Lung (tissue), 16 donors: Measurements from ENCODE around the gene MS4A4A. TPM values are rescaled to one million over a fixed set of nuclear protein-coding genes. Genes with fewer than 3 reads are reported as not detected.

ENCODE experiments used
- ATAC-seq: fragments of 200-7000 bp; cut with Tn5 transposase; one replicate; pipeline ENCODE4 v1.9.1; 2020; ENCODE audit warnings: moderate number of reproducible peaks; ENCODE audit not compliant: insufficient read depth, low FRiP score
- DNase-seq, 3 donors: peaks; one replicate each; pipeline ENCODE4 v3.0.0-alpha.2; 2013 to 2017
- H3K27ac ChIP-seq, 2 donors: one replicate each; pipeline ENCODE4 v1.5.1; 2013; ENCODE audit warnings: mild to moderate bottlenecking in 2 of 2, moderate library complexity in 2 of 2, control low read depth in 1 of 2, inconsistent platforms in 1 of 2, low read depth in 1 of 2, low read length in 1 of 2
- H3K27me3 ChIP-seq, 3 donors: one replicate each; pipeline ENCODE4 v1.5.1; 2013; ENCODE audit warnings: low read length in 2 of 3; ENCODE audit not compliant: control insufficient read depth in 3 of 3, insufficient read depth in 3 of 3
- H3K36me3 ChIP-seq, 4 donors: one replicate each; pipeline ENCODE4 v1.5.1; 2013; ENCODE audit warnings: low read length in 4 of 4, mild to moderate bottlenecking in 1 of 4, moderate library complexity in 1 of 4; ENCODE audit not compliant: control insufficient read depth in 4 of 4, insufficient read depth in 4 of 4
- H3K4me1 ChIP-seq, 5 donors: one replicate each; pipeline ENCODE4 v1.5.1; 2013; ENCODE audit warnings: low read length in 5 of 5, mild to moderate bottlenecking in 2 of 5, moderate library complexity in 1 of 5; ENCODE audit not compliant: control insufficient read depth in 5 of 5, insufficient read depth in 5 of 5
- H3K4me3 ChIP-seq: one replicate; pipeline ENCODE4 v1.5.1; 2013; ENCODE audit warnings: mild to moderate bottlenecking, control low read depth, moderate library complexity
- H3K9ac ChIP-seq, 2 donors: one replicate each; pipeline ENCODE4 v1.5.1; 2013; ENCODE audit warnings: low read length in 2 of 2, control low read depth in 1 of 2; ENCODE audit not compliant: insufficient read depth in 1 of 2
- H3K9me3 ChIP-seq, 4 donors: one replicate each; pipeline ENCODE4 v1.5.1; 2013; ENCODE audit warnings: low read length in 3 of 4, mild to moderate bottlenecking in 1 of 4, moderate library complexity in 1 of 4; ENCODE audit not compliant: control insufficient read depth in 4 of 4, insufficient read depth in 3 of 4
- WGBS, 2 donors: extraction: QIAGEN DNeasy Blood & Tissue Kit; methylation state at CpG; one replicate each; pipeline ENCODE4 v1.1.7; 2013; 5-methylcytosine and 5-hydroxymethylcytosine counted together
- long read RNA-seq, 5 donors: transcript quantifications; one replicate each; lab custom pipeline, GENCODE V29; 2026
- polyA plus RNA-seq, 2 donors: library from polyadenylated mRNA; stranded (reverse); fragments of 200-250 nt; gene quantifications; one replicate each; pipeline ENCODE4 v1.2.1, GENCODE V29; 2013
- total RNA-seq, 2 donors: library from RNA; depleted of rRNA in 1 of 2; stranded (reverse); fragments of >200 nt in 1 of 2; gene quantifications; one replicate each; pipeline ENCODE4 v1.2.1, GENCODE V29; 2014 to 2021
- TF ChIP-seq, protein P1 (sequence below): IDR thresholded peaks from 2 replicates; pipeline ENCODE4 v1.5.1; 2012; ENCODE audit warnings: mild to moderate bottlenecking; ENCODE audit errors: control extremely low read depth, extremely low read depth
- donor health status: control.
- donor health status: control.
- donor health status: Bipolar disorder and iron deficiency.
- donor health status: healthy.
- donor health status: DM: yes; HTN: yes; CAD: no.

Gene MS4A4A
- total RNA-seq (10 to 100 TPM; 11.1 to 50.0 TPM), polyA plus RNA-seq (100 to 1,000 TPM in 1 of 2 donors, 10 to 100 TPM in 1; 15.6 to 155 TPM)
- long read RNA-seq, donor 1, partial matches to known transcripts, result 5 of 7 reads
- long read RNA-seq, donor 1, other reads (novel, unspliced or antisense), result 0 of 7 reads
- long read RNA-seq, donor 2, partial matches to known transcripts, result 5 of 6 reads
- long read RNA-seq, donor 2, other reads (novel, unspliced or antisense), result 0 of 6 reads
- long read RNA-seq, donor 3, partial matches to known transcripts, result 0 of 4 reads
- long read RNA-seq, donor 3, other reads (novel, unspliced or antisense), result 0 of 4 reads
- long read RNA-seq, donor 4, partial matches to known transcripts, result 0 of 2 reads
- long read RNA-seq, donor 4, other reads (novel, unspliced or antisense), result 0 of 2 reads
- long read RNA-seq, donor 5, partial matches to known transcripts, result 0 of 4 reads
- long read RNA-seq, donor 5, other reads (novel, unspliced or antisense), result 0 of 4 reads

- TF ChIP-seq, protein P1, sequence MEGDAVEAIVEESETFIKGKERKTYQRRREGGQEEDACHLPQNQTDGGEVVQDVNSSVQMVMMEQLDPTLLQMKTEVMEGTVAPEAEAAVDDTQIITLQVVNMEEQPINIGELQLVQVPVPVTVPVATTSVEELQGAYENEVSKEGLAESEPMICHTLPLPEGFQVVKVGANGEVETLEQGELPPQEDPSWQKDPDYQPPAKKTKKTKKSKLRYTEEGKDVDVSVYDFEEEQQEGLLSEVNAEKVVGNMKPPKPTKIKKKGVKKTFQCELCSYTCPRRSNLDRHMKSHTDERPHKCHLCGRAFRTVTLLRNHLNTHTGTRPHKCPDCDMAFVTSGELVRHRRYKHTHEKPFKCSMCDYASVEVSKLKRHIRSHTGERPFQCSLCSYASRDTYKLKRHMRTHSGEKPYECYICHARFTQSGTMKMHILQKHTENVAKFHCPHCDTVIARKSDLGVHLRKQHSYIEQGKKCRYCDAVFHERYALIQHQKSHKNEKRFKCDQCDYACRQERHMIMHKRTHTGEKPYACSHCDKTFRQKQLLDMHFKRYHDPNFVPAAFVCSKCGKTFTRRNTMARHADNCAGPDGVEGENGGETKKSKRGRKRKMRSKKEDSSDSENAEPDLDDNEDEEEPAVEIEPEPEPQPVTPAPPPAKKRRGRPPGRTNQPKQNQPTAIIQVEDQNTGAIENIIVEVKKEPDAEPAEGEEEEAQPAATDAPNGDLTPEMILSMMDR, result no peak
- no peaks in the 10 kb centered on the region for H3K27me3 ChIP-seq
- ATAC-seq (peak; percentile 59), DNase-seq (peak; percentile 14 to 15 (median 14))
- no peak within 1 kb of the TSS for H3K9ac ChIP-seq
- H3K9me3 ChIP-seq, result no peaks in the 10 kb centered on the region
- no peak within 1 kb of the TSS for H3K4me3 ChIP-seq
- H3K27ac ChIP-seq, result peak within 1 kb of the TSS in 1 of 2 donors; percentile 73
- H3K4me1 ChIP-seq, result no peaks in the 10 kb centered on the region
- 34 to 64% methylated on average over 3 of the region's 3 CpGs for WGBS, 2 donors
- H3K36me3 ChIP-seq, result no peaks in the 10 kb centered on the region
Measured at GRCh38 chr11:60280412-60280811, at the start of gene MS4A4A. Gene MS4A4A (plus strand): TSS chr11:60280666. CDS start chr11:60280676, 10 bp downstream.

DNA sequence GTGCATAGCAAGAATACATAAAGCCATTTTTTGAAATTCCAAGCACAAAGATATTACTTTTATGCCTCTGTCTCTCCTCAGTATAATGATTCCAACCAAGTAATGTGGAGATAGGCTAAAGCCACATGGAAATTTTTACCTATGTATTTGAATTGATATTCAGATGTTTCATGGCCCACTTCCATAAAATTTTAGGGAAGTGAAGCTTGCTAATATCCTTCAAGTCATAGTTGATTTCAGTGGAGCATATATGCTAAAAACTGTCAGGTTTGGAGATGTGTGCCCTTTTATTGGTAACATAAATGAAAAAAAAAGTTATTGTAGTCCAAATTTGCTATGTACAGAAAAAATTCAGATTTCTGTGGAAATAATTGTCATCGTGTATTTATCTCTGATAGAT, 49.8 kb upstream of the MS4A4A start:
- H3K27me3 ChIP-seq, result no peaks in the 10 kb centered on the region
- ATAC-seq (no peak), DNase-seq (no peak)
- peaks cover 0 to 2% (median 0%) of the 10 kb centered on the region in 4 donors for H3K9me3 ChIP-seq
- no peak overlapping the region for H3K27ac ChIP-seq
- H3K9ac ChIP-seq, result no peak overlapping the region
- no peak overlapping the region for H3K4me3 ChIP-seq
- no peaks in the 10 kb centered on the region for H3K4me1 ChIP-seq
- WGBS, 2 donors, result 77 to 90% methylated on average over 1 of the region's 1 CpG
- TF ChIP-seq, protein P1, result no peak
- H3K36me3 ChIP-seq, result no peaks in the 10 kb centered on the region

GRCh38 chr11:60235321-60235720, 45.1 kb upstream of the MS4A4A start:
- no peaks in the 10 kb centered on the region for H3K27me3 ChIP-seq
- no peak for ATAC-seq
- H3K4me3 ChIP-seq, result no peak overlapping the region
- peaks cover 0 to 2% (median 0%) of the 10 kb centered on the region in 4 donors for H3K9me3 ChIP-seq
- no peak overlapping the region for H3K27ac ChIP-seq
- TF ChIP-seq, protein P1, result no peak
- H3K36me3 ChIP-seq, result no peaks in the 10 kb centered on the region
- H3K9ac ChIP-seq, result no peak overlapping the region
- 48 to 62% methylated on average over 3 of the region's 3 CpGs for WGBS, 2 donors
- H3K4me1 ChIP-seq, result no peaks in the 10 kb centered on the region
- DNase-seq, result no peak
